CD4-positive, alpha-beta T cell treated with Interferon gamma for 1 hour (primary cell): ENCODE results near the gene ECHDC3.
A peak's percentile ranks its signal among the peaks of the same experiment; 100 is the strongest.
"Not testable (repeated sequence)": the region's sequence is repeated elsewhere in the genome, so short reads cannot be mapped to it uniquely, and the experiment has no call there.

Experiments
- DNase-seq: peaks from one replicate; pipeline ENCODE4 v3.0.0-alpha.2; 2020

The ECHDC3 gene

GRCh38 chr10:11742009-11742778, at the start of gene ECHDC3:
ECHDC3 (plus strand) TSS chr10:11742382; CDS start chr10:11742577, 195 bp downstream.
- DNase-seq = peak; percentile 54

GRCh38 chr10:11693376-11693775, 48.8 kb upstream of the ECHDC3 start:
- no peak for DNase-seq

GRCh38 chr10:11695779-11696178, 46.4 kb upstream of the ECHDC3 start:
- no peak for DNase-seq

- DNase-seq = peak; percentile 17
Observed at GRCh38 chr10:11697718-11698527, 44.3 kb upstream of the ECHDC3 start.

- no peak for DNase-seq
Observed at GRCh38 chr10:11698691-11699549, 43.3 kb upstream of the ECHDC3 start.

GRCh38 chr10:11699550-11700097, 42.6 kb upstream of the ECHDC3 start:
- DNase-seq = no peak

- no peak for DNase-seq
Observed at GRCh38 chr10:11700539-11700938, 41.6 kb upstream of the ECHDC3 start.

GRCh38 chr10:11701451-11702095, 40.6 kb upstream of the ECHDC3 start:
- DNase-seq = no peak

GRCh38 chr10:11702264-11702663, 39.9 kb upstream of the ECHDC3 start:
- no peak for DNase-seq

- no peak for DNase-seq
Observed at GRCh38 chr10:11704092-11704491, 38.1 kb upstream of the ECHDC3 start.

GRCh38 chr10:11705722-11706121, 36.5 kb upstream of the ECHDC3 start:
- no peak for DNase-seq

- DNase-seq = no peak
Observed at GRCh38 chr10:11706895-11707567, 35.2 kb upstream of the ECHDC3 start.

GRCh38 chr10:11707624-11708350, 34.4 kb upstream of the ECHDC3 start:
- DNase-seq = no peak

- DNase-seq = not testable (repeated sequence)
Observed at GRCh38 chr10:11708801-11709200, 33.4 kb upstream of the ECHDC3 start.

- no peak for DNase-seq
Observed at GRCh38 chr10:11712744-11713143, 29.4 kb upstream of the ECHDC3 start.

GRCh38 chr10:11713186-11713743, 28.9 kb upstream of the ECHDC3 start:
- DNase-seq = no peak

- no peak for DNase-seq
Observed at GRCh38 chr10:11713963-11714362, 28.2 kb upstream of the ECHDC3 start.

GRCh38 chr10:11714750-11715365, 27.3 kb upstream of the ECHDC3 start:
- no peak for DNase-seq

- no peak for DNase-seq
Observed at GRCh38 chr10:11715815-11716494, 26.2 kb upstream of the ECHDC3 start.

GRCh38 chr10:11716686-11717085, 25.5 kb upstream of the ECHDC3 start:
- DNase-seq = no peak
